K562 (cell line): ENCODE measurements around the gene PHF12. TPM values are rescaled to one million over a fixed set of nuclear protein-coding genes. Genes with fewer than 3 reads are reported as not detected.
A peak's percentile ranks its signal among the peaks of the same experiment; 100 is the strongest.

Experiments used
- PTRF ChIP-seq: fragments of 450-650 bp; IDR thresholded peaks from 2 replicates; pipeline ENCODE4 v1.6.1; 2016; ENCODE audit warnings: mild to moderate bottlenecking, missing genetic modification characterization, missing compliant biosample characterization
- RNF2 ChIP-seq: sonication (generic); IDR thresholded peaks from 2 replicates; pipeline ENCODE4 v1.6.1; 2016
- SMAD3 ChIP-seq: fragments of 450-650 bp; formaldehyde crosslinking; conservative IDR thresholded peaks from 2 replicates; pipeline ENCODE4 v1.4.0; 2020; ENCODE audit warnings: mild to moderate bottlenecking
- polyA plus RNA-seq, 8 experiments: library from polyadenylated mRNA; depleted of rRNA in 4 of 8; stranded (reverse) in 5 of 8; unstranded in 3 of 8; fragments of >200 nt; fragmentation: Nextera tagmentation in 2 of 8; fragmentation: Illumina TruSeq in 1 of 8; extraction: Ambion mirVana in 2 of 8; extraction: Trizol in 1 of 8; gene quantifications; 2 replicates each; pipeline versions ENCODE4 v1.2.1 to v1.2.3, GENCODE V29; 2011 to 2014; ENCODE audit warnings: inconsistent platforms in 1 of 8, missing spikeins in 1 of 8
- total RNA-seq, 7 experiments: library from RNA; depleted of rRNA in 6 of 7; stranded (reverse); fragments of >200 nt in 6 of 7; fragmentation: Illumina TruSeq in 2 of 7; extraction: Trizol in 2 of 7; gene quantifications; 2 replicates each; pipeline versions ENCODE4 v1.2.1 to v1.2.3, GENCODE V29; 2011 to 2021; ENCODE audit warnings: low replicate concordance in 1 of 7
- TF ChIP-seq, protein P1 (sequence below), 2 experiments: fragments of 450-650 bp; formaldehyde crosslinking in 1 of 2; IDR thresholded peaks; 2 replicates each; pipeline versions ENCODE4 v1.4.0 to v1.6.1; 2014 to 2020; ENCODE audit warnings: mild to moderate bottlenecking in 2 of 2, borderline replicate concordance in 1 of 2, low read depth in 1 of 2
- TF ChIP-seq, protein P2 (sequence below): sonication (generic); formaldehyde crosslinking; IDR thresholded peaks from 2 replicates; pipeline ENCODE4 v1.8.0; 2022; ENCODE audit warnings: mild to moderate bottlenecking, missing genetic modification reagents

PHF12 gene
- total and polyA plus RNA-seq, 9 of the 15 experiments (the other 6 are each of a cell fraction or from before 2014, with no cell fraction given): 0.82 to 31.3 (median 13.5) TPM

DNA sequence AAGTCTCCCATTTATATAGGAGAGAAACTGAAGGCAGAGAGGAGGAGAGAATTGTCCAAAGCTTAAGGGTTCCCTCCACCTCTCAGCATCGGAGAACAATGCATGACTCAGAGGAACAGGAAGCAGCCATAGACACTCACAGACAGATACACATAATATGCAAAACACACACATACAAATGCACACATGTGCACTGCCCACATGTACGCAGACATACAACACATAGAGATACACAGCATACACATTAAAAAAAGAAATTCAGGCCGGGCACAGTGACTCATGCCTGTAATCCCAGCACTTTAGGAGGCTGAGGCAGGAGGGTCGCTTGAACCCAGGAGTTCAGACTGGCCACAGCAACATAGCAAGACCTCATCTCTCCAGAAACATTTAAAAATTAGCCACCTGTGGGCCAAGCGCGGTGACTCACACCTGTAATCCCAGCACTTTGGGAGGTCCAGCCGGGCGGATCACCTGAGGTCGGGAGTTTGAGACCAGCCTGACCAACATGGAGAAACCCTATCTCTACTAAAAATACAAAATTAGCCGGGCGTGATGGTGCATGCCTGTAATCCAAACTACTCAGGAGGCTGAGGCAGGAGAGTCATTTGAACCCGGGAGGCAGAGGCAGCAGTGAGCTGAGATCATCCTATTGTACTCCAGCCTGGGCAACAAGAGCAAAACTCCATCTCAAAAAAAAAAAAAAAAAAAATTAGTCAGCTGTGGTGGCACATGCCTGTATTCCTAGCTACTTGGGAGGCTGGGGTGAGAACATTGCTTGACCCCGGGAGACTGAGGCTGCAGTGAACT is 85.2 kb downstream of the PHF12 start (continued):
- TF ChIP-seq, protein P1, sequence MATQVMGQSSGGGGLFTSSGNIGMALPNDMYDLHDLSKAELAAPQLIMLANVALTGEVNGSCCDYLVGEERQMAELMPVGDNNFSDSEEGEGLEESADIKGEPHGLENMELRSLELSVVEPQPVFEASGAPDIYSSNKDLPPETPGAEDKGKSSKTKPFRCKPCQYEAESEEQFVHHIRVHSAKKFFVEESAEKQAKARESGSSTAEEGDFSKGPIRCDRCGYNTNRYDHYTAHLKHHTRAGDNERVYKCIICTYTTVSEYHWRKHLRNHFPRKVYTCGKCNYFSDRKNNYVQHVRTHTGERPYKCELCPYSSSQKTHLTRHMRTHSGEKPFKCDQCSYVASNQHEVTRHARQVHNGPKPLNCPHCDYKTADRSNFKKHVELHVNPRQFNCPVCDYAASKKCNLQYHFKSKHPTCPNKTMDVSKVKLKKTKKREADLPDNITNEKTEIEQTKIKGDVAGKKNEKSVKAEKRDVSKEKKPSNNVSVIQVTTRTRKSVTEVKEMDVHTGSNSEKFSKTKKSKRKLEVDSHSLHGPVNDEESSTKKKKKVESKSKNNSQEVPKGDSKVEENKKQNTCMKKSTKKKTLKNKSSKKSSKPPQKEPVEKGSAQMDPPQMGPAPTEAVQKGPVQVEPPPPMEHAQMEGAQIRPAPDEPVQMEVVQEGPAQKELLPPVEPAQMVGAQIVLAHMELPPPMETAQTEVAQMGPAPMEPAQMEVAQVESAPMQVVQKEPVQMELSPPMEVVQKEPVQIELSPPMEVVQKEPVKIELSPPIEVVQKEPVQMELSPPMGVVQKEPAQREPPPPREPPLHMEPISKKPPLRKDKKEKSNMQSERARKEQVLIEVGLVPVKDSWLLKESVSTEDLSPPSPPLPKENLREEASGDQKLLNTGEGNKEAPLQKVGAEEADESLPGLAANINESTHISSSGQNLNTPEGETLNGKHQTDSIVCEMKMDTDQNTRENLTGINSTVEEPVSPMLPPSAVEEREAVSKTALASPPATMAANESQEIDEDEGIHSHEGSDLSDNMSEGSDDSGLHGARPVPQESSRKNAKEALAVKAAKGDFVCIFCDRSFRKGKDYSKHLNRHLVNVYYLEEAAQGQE (IDR thresholded peaks at IDR 0.05; ENCODE audit: borderline replicate concordance): no peak
- TF ChIP-seq, protein P1 (CRISPR knock-in tag; IDR thresholded peaks at IDR 0.05; ENCODE audit: low read depth): no peak
- no peak for TF ChIP-seq RNF2
- 0 out of 2 replicates have a peak, but pooled peaks have one; percentile 10 for TF ChIP-seq PTRF
- TF ChIP-seq, protein P2, sequence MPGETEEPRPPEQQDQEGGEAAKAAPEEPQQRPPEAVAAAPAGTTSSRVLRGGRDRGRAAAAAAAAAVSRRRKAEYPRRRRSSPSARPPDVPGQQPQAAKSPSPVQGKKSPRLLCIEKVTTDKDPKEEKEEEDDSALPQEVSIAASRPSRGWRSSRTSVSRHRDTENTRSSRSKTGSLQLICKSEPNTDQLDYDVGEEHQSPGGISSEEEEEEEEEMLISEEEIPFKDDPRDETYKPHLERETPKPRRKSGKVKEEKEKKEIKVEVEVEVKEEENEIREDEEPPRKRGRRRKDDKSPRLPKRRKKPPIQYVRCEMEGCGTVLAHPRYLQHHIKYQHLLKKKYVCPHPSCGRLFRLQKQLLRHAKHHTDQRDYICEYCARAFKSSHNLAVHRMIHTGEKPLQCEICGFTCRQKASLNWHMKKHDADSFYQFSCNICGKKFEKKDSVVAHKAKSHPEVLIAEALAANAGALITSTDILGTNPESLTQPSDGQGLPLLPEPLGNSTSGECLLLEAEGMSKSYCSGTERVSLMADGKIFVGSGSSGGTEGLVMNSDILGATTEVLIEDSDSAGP (CRISPR knock-in tag): no peak
- no peak for TF ChIP-seq SMAD3 (CRISPR knock-in tag)
